ENCODE measurements around the gene CUX1. TPM values are rescaled to one million over a fixed set of nuclear protein-coding genes. Genes with fewer than 3 reads are reported as not detected.
"Not testable (repeated sequence)": the region's sequence is repeated elsewhere in the genome, so short reads cannot be mapped to it uniquely, and the experiment has no call there.

Gene CUX1
- total RNA-seq, 4 donors from 2014 or later = 58.2 to 295 (median 76.9) TPM

- H3K4me1 ChIP-seq = no peaks in the 10 kb centered on the region
- no peak overlapping the region for H3K4me3 ChIP-seq
- TF ChIP-seq, protein P1, sequence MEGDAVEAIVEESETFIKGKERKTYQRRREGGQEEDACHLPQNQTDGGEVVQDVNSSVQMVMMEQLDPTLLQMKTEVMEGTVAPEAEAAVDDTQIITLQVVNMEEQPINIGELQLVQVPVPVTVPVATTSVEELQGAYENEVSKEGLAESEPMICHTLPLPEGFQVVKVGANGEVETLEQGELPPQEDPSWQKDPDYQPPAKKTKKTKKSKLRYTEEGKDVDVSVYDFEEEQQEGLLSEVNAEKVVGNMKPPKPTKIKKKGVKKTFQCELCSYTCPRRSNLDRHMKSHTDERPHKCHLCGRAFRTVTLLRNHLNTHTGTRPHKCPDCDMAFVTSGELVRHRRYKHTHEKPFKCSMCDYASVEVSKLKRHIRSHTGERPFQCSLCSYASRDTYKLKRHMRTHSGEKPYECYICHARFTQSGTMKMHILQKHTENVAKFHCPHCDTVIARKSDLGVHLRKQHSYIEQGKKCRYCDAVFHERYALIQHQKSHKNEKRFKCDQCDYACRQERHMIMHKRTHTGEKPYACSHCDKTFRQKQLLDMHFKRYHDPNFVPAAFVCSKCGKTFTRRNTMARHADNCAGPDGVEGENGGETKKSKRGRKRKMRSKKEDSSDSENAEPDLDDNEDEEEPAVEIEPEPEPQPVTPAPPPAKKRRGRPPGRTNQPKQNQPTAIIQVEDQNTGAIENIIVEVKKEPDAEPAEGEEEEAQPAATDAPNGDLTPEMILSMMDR (IDR thresholded peaks at IDR 0.05) = no peak
- no peak for TF ChIP-seq POLR2A (IDR thresholded peaks at IDR 0.05)
- intact Hi-C loops (cut with DNase I; ENCODE audit: low total_unique reads) = no loop called here
- peak in 1 of 2 donors; percentile 10 for DNase-seq
- H3K9me3 ChIP-seq = no peaks in the 10 kb centered on the region
- peak overlapping the region in 1 of 2 donors; percentile 39 for H3K27ac ChIP-seq
- no peaks in the 10 kb centered on the region for H3K27me3 ChIP-seq
- H3K36me3 ChIP-seq = no peaks in the 10 kb centered on the region
Observed at GRCh38 chr7:101826081-101826835, 8.8 kb downstream of the CUX1 start.

GRCh38 chr7:101828301-101829020 is 11.0 kb downstream of the CUX1 start:
- TF ChIP-seq POLR2A (IDR thresholded peaks at IDR 0.05) = no peak
- TF ChIP-seq, protein P1 (IDR thresholded peaks at IDR 0.05) = no peak
- no peak for DNase-seq
- Histone ChIP-seq H3K4me3 (no peak overlapping the region), H3K9me3 (no peaks in the 10 kb centered on the region), H3K27ac (peak overlapping the region; percentile 41 to 50), H3K4me1 (no peaks in the 10 kb centered on the region), H3K27me3 (no peaks in the 10 kb centered on the region), H3K36me3 (no peaks in the 10 kb centered on the region)
- intact Hi-C loops (cut with DNase I; ENCODE audit: low total_unique reads) = no loop called here

GRCh38 chr7:101829374-101829773 is 11.9 kb downstream of the CUX1 start:
- no peak overlapping the region for H3K4me3 ChIP-seq
- intact Hi-C loops (cut with DNase I; ENCODE audit: low total_unique reads) = no loop called here
- peak overlapping the region in 1 of 2 donors; percentile 50 for H3K27ac ChIP-seq
- H3K4me1 ChIP-seq = no peaks in the 10 kb centered on the region
- DNase-seq = no peak
- H3K27me3 ChIP-seq = no peaks in the 10 kb centered on the region
- TF ChIP-seq, protein P1 (IDR thresholded peaks at IDR 0.05) = no peak
- no peak for TF ChIP-seq POLR2A (IDR thresholded peaks at IDR 0.05)
- H3K36me3 ChIP-seq = no peaks in the 10 kb centered on the region
- no peaks in the 10 kb centered on the region for H3K9me3 ChIP-seq

- H3K36me3 ChIP-seq = no peaks in the 10 kb centered on the region
- no peak overlapping the region for H3K27ac ChIP-seq
- no peaks in the 10 kb centered on the region for H3K9me3 ChIP-seq
- H3K4me1 ChIP-seq = no peaks in the 10 kb centered on the region
- no peak overlapping the region for H3K4me3 ChIP-seq
- TF ChIP-seq, protein P1 (IDR thresholded peaks at IDR 0.05) = no peak
- TF ChIP-seq POLR2A (IDR thresholded peaks at IDR 0.05) = no peak
- no peaks in the 10 kb centered on the region for H3K27me3 ChIP-seq
- DNase-seq = no peak
- intact Hi-C loops (cut with DNase I; ENCODE audit: low total_unique reads) = no loop called here
Observed at GRCh38 chr7:101829821-101830220, 12.4 kb downstream of the CUX1 start.

GRCh38 chr7:101831396-101831795 is 14.0 kb downstream of the CUX1 start:
- H3K27me3 ChIP-seq; intact Hi-C loops (cut with DNase I; ENCODE audit: low total_unique reads); H3K27ac ChIP-seq; H3K4me3 ChIP-seq; DNase-seq; H3K36me3 ChIP-seq; H3K9me3 ChIP-seq; H3K4me1 ChIP-seq: not testable (repeated sequence)

Data from uterus (tissue), 4 donors.